OCI-LY1 (cell line): ENCODE data around the gene FOXE3.

Experiments
- H2AFZ ChIP-seq: fragments of 200-600 bp; sonication (generic), shearing (Covaris generic); 2 replicates; pipeline ENCODE4 v1.6.0; 2014; ENCODE audit warnings: antibody characterized with exemption, mild to moderate bottlenecking, low read length
- H3F3A ChIP-seq: fragments of 200-600 bp; sonication (generic), shearing (Covaris generic); 2 replicates; pipeline ENCODE4 v1.6.0; 2014; ENCODE audit warnings: mild to moderate bottlenecking, antibody characterized with exemption, low read length, moderate library complexity; ENCODE audit not compliant: insufficient read depth
- H3K27ac ChIP-seq: fragments of 200-600 bp; sonication (generic); 2 replicates; pipeline ENCODE4 v1.5.1; 2014; ENCODE audit warnings: low read length, mixed run types, mild to moderate bottlenecking, low read depth; ENCODE audit not compliant: poor library complexity, severe bottlenecking
- H3K27me3 ChIP-seq: fragments of 200-600 bp; sonication (generic); 2 replicates; pipeline ENCODE4 v1.6.0; 2014; ENCODE audit warnings: antibody characterized with exemption, mild to moderate bottlenecking, low read length, moderate library complexity; ENCODE audit not compliant: insufficient read depth
- H3K36me3 ChIP-seq: fragments of 200-600 bp; sonication (generic); 2 replicates; pipeline ENCODE4 v1.6.1; 2014; ENCODE audit warnings: mild to moderate bottlenecking, antibody characterized with exemption, low read length, moderate library complexity, mixed read lengths; ENCODE audit not compliant: insufficient read depth
- H3K4me1 ChIP-seq: fragments of 200-600 bp; sonication (generic); 2 replicates; pipeline ENCODE4 v1.5.1; 2014; ENCODE audit warnings: mild to moderate bottlenecking, low read length, moderate library complexity; ENCODE audit not compliant: insufficient read depth, severe bottlenecking
- H3K4me2 ChIP-seq: fragments of 200-600 bp; sonication (generic), shearing (Covaris generic); 2 replicates; pipeline ENCODE4 v1.6.1; 2014; ENCODE audit warnings: low read length
- H3K4me3 ChIP-seq: fragments of 200-600 bp; sonication (generic); 2 replicates; pipeline ENCODE4 v1.5.1; 2014; ENCODE audit warnings: low read length, low read depth, mild to moderate bottlenecking, mixed read lengths; ENCODE audit not compliant: poor library complexity, severe bottlenecking
- H3K79me2 ChIP-seq: fragments of 200-600 bp; shearing (Covaris generic); 2 replicates; pipeline ENCODE4 v1.6.1; 2016; ENCODE audit warnings: mixed run types, low read length, mixed read lengths; ENCODE audit not compliant: insufficient read depth
- H3K9ac ChIP-seq: fragments of 200-600 bp; sonication (generic), shearing (Covaris generic); 2 replicates; pipeline ENCODE4 v1.6.1; 2014; ENCODE audit warnings: mild to moderate bottlenecking, low read length, mixed read lengths
- H3K9me2 ChIP-seq: fragments of 200-600 bp; sonication (generic), shearing (Covaris generic); 2 replicates; pipeline ENCODE4 v1.6.1; 2014; ENCODE audit warnings: low read depth, mild to moderate bottlenecking, low read length, mixed read lengths
- H3K9me3 ChIP-seq: fragments of 200-600 bp; shearing (Covaris generic); 2 replicates; pipeline ENCODE4 v1.6.1; 2014; ENCODE audit warnings: low read length, mixed read lengths
- H4K20me1 ChIP-seq: fragments of 200-600 bp; sonication (generic), shearing (Covaris generic); 2 replicates; pipeline ENCODE4 v1.6.0; 2016; ENCODE audit warnings: mild to moderate bottlenecking, low read length; ENCODE audit not compliant: insufficient read depth
- EZH2 ChIP-seq: fragments of 200-600 bp; sonication (generic), shearing (Covaris generic); IDR thresholded peaks from 2 replicates; pipeline ENCODE4 v1.8.0; 2017; ENCODE audit warnings: borderline replicate concordance, mixed run types, mild to moderate bottlenecking, antibody characterized with exemption, low read length, moderate library complexity, mixed read lengths
- TF ChIP-seq, protein P1 (sequence below): fragments of 200-600 bp; sonication (generic), shearing (Covaris generic); IDR thresholded peaks from 2 replicates; pipeline ENCODE4 v1.5.1; 2017; ENCODE audit warnings: mild to moderate bottlenecking, antibody characterized with exemption, low read length, moderate library complexity, mixed read lengths

Gene FOXE3

DNA sequence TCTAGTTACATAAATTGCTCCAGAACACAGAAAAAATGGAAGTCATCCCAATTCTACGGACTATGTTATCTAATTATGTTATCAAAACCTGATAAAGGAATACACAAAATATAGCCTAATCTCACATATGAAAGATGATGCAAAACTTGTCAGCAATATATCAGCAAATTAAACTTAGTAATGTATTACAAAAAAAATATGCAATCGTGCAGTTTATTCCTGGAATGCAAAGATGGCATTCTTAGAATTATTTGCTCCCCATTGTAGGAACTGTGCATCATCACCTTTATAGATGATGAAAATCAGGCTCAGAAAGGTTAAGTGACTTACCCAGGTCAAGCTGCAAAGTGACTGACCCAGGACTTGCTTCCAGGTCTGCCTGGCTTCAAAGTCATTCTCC, 7.8 kb downstream of the FOXE3 start:
- Histone ChIP-seq H3K27ac (no peak overlapping the region), H3K9ac (no peak overlapping the region), H3K79me2 (no peaks in the 10 kb centered on the region), H3K9me3 (no peaks in the 10 kb centered on the region), H3K4me2 (no peak overlapping the region), H2AFZ (no peak overlapping the region), H3K36me3 (no peaks in the 10 kb centered on the region), H3K4me1 (no peaks in the 10 kb centered on the region), H3K9me2 (no peaks in the 10 kb centered on the region), H3F3A (no peaks in the 10 kb centered on the region), H4K20me1 (no peaks in the 10 kb centered on the region), H3K4me3 (no peak overlapping the region), H3K27me3 (no peaks in the 10 kb centered on the region)
- TF ChIP-seq EZH2 = no peak
- TF ChIP-seq, protein P1, sequence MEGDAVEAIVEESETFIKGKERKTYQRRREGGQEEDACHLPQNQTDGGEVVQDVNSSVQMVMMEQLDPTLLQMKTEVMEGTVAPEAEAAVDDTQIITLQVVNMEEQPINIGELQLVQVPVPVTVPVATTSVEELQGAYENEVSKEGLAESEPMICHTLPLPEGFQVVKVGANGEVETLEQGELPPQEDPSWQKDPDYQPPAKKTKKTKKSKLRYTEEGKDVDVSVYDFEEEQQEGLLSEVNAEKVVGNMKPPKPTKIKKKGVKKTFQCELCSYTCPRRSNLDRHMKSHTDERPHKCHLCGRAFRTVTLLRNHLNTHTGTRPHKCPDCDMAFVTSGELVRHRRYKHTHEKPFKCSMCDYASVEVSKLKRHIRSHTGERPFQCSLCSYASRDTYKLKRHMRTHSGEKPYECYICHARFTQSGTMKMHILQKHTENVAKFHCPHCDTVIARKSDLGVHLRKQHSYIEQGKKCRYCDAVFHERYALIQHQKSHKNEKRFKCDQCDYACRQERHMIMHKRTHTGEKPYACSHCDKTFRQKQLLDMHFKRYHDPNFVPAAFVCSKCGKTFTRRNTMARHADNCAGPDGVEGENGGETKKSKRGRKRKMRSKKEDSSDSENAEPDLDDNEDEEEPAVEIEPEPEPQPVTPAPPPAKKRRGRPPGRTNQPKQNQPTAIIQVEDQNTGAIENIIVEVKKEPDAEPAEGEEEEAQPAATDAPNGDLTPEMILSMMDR = no peak

DNA sequence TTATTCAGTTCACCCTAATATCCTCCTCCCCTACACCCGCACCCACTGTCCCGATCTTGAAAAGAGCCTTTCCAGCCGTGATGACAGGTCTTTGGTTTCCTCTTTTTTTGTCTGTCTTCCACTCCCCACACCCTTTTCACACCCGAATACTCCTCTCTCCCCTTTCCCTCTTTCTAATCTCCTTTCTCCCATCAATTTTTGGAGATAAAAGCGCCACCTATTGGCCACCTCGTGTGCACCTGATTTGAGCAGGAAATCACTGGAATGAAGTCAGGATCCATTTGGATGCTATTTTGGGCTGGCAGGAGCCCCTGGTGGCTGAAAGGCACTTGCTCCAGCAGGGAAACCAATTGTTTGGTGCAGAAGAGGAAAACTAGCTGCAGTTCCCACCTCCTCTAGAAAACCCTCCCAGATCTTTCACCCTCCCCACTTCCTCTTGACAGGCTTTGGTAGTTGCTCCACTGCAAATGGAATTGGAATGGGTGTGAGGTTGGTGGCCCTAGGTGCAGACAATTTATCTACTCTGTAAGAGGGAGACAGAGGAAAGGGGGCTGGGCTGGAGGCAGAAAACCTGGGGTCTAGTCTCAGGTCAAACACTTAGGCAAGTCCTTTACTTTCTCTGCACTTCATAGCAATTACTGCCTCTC, 8.4 kb downstream of the FOXE3 start:
- Histone ChIP-seq H3K9me2 (no peaks in the 10 kb centered on the region), H4K20me1 (no peaks in the 10 kb centered on the region), H3K27me3 (no peaks in the 10 kb centered on the region), H3K4me2 (no peak overlapping the region), H3K9me3 (no peaks in the 10 kb centered on the region), H3K36me3 (no peaks in the 10 kb centered on the region), H3K27ac (no peak overlapping the region), H3K4me3 (no peak overlapping the region), H3K9ac (no peak overlapping the region), H3F3A (no peaks in the 10 kb centered on the region), H3K4me1 (no peaks in the 10 kb centered on the region), H3K79me2 (no peaks in the 10 kb centered on the region), H2AFZ (no peak overlapping the region)
- TF ChIP-seq, protein P1 = peak; percentile 72
- TF ChIP-seq EZH2 = no peak

DNA sequence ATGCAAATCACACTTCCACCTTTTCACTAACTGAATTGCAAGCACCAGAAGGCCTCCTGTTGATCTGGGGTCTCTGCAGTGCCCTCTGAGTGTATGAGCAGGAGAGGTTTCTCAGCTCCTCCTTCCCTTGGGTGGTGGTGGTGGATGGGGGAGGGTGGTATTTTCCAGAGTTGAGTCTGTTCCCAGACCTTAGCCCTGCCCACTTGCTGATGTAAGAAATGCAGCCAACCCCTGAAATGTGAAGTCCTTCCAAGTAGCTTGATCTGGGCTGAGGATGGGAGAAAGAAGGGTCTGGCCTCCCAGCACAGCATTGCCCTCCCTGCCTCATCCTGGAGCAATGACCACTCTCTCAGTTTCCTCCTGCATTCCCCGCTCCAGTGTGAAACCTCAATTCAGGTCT, 15.4 kb downstream of the FOXE3 start:
- no peaks in the 10 kb centered on the region for H3K9me2 ChIP-seq
- peaks cover 11% of the 10 kb centered on the region; the same call in 1 of the 2 replicates for H3K36me3 ChIP-seq
- H3F3A ChIP-seq = no peaks in the 10 kb centered on the region
- H4K20me1 ChIP-seq = no peaks in the 10 kb centered on the region
- H3K79me2 ChIP-seq = no peaks in the 10 kb centered on the region
- no peaks in the 10 kb centered on the region for H3K9me3 ChIP-seq
- no peak overlapping the region for H3K4me3 ChIP-seq
- H3K9ac ChIP-seq = no peak overlapping the region
- H3K27ac ChIP-seq = no peak overlapping the region
- H3K4me2 ChIP-seq = no peak overlapping the region
- peaks cover 25% of the 10 kb centered on the region for H3K4me1 ChIP-seq
- TF ChIP-seq, protein P1 = no peak
- TF ChIP-seq EZH2 = no peak
- no peaks in the 10 kb centered on the region for H3K27me3 ChIP-seq
- no peak overlapping the region for H2AFZ ChIP-seq
